Measurements from ENCODE around the gene VIL1.

GRCh38 chr2:218371983-218372350, 47.0 kb upstream of the VIL1 start:
- TF ChIP-seq EGR1 (IDR thresholded peaks at IDR 0.05) = no peak
- TF ChIP-seq TAF1 (IDR thresholded peaks at IDR 0.05; ENCODE audit: low read depth) = no peak
- TF ChIP-seq YY1 (IDR thresholded peaks at IDR 0.05; ENCODE audit: low read depth) = no peak
- no peak for TF ChIP-seq CEBPB (IDR thresholded peaks at IDR 0.05)
- no peak for TF ChIP-seq EP300 (IDR thresholded peaks at IDR 0.05; ENCODE audit: borderline replicate concordance)
- TF ChIP-seq MAX (IDR thresholded peaks at IDR 0.05) = no peak

All from Ishikawa (cell line).